GM21526 (cell line): ENCODE results near the gene PDE11A.
"Not testable (repeated sequence)": the region's sequence is repeated elsewhere in the genome, so short reads cannot be mapped to it uniquely, and the experiment has no call there.

Source experiments
- ATAC-seq: cut with Tn5 transposase; IDR thresholded peaks from one replicate; pipeline ENCODE4 v1.9.1; 2021; ENCODE audit warnings: moderate library complexity; ENCODE audit not compliant: unreplicated experiment, low FRiP score

Gene PDE11A

GRCh38 chr2:178075006-178075326 lies 2.4 kb upstream of the PDE11A start:
- ATAC-seq, result no peak

GRCh38 chr2:178074123-178075005 lies 1.8 kb upstream of the PDE11A start:
- ATAC-seq, result no peak

- ATAC-seq, result no peak
These were observed 586 bp downstream of the PDE11A start for GRCh38 chr2:178072000-178072382.

GRCh38 chr2:178070824-178071223 lies 1.8 kb downstream of the PDE11A start:
- ATAC-seq, result no peak

- ATAC-seq, result no peak
These were observed 3.0 kb downstream of the PDE11A start for GRCh38 chr2:178069551-178069950.

GRCh38 chr2:178068823-178069454 lies 3.6 kb downstream of the PDE11A start:
- ATAC-seq, result no peak

- no peak for ATAC-seq
These were observed 5.5 kb downstream of the PDE11A start for GRCh38 chr2:178066890-178067669.

- no peak for ATAC-seq
These were observed 6.3 kb downstream of the PDE11A start for GRCh38 chr2:178066324-178066723.

- no peak for ATAC-seq
These were observed 12.9 kb downstream of the PDE11A start for GRCh38 chr2:178059681-178060080.

GRCh38 chr2:178059111-178059510 lies 13.5 kb downstream of the PDE11A start:
- ATAC-seq, result no peak

- ATAC-seq, result no peak
These were observed 15.3 kb downstream of the PDE11A start for GRCh38 chr2:178057179-178057680.

GRCh38 chr2:178056345-178056744 lies 16.2 kb downstream of the PDE11A start:
- ATAC-seq, result no peak

GRCh38 chr2:178051257-178051656 lies 21.3 kb downstream of the PDE11A start:
- not testable (repeated sequence) for ATAC-seq

GRCh38 chr2:178047391-178047790 lies 25.2 kb downstream of the PDE11A start:
- no peak for ATAC-seq

- no peak for ATAC-seq
These were observed 27.7 kb downstream of the PDE11A start for GRCh38 chr2:178044836-178045235.

- ATAC-seq, result no peak
These were observed 29.3 kb downstream of the PDE11A start for GRCh38 chr2:178043266-178043665.

GRCh38 chr2:178033583-178033982 lies 39.0 kb downstream of the PDE11A start:
- ATAC-seq, result not testable (repeated sequence)

- ATAC-seq, result no peak
These were observed 43.2 kb downstream of the PDE11A start for GRCh38 chr2:178029342-178029741.

- ATAC-seq, result no peak
These were observed 46.9 kb downstream of the PDE11A start for GRCh38 chr2:178025551-178026185.

GRCh38 chr2:178018141-178018540 lies 54.4 kb downstream of the PDE11A start:
- ATAC-seq, result no peak

- no peak for ATAC-seq
These were observed 56.0 kb downstream of the PDE11A start for GRCh38 chr2:178016612-178017011.
